ENCODE results near the gene ERBIN. TPM values are rescaled to one million over a fixed set of nuclear protein-coding genes. Genes with fewer than 3 reads are reported as not detected.

Gene ERBIN
- total and polyA plus RNA-seq, 2 experiments from 2014 or later: 15.6 to 26.4 TPM

DNA sequence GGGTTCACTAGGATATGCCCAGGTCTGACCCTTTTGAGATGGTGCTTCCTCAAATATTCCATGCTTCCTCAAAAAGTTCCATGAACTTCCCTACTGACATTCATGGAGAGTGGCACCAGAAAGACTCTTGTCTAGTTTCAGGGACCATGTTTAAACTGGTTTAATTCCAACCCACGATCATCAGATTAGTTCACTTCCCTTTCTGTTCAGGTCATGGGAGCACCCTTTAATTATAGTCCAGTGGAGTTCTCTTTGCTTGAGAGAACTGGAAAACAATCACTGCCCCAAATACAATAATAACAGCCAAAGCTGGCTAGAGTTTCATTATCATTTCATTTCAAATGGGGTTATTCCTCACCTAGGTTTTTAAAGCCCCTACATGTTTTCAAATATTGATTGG is 9.7 kb upstream of the ERBIN start (continued):
- TF ChIP-seq, protein P1, sequence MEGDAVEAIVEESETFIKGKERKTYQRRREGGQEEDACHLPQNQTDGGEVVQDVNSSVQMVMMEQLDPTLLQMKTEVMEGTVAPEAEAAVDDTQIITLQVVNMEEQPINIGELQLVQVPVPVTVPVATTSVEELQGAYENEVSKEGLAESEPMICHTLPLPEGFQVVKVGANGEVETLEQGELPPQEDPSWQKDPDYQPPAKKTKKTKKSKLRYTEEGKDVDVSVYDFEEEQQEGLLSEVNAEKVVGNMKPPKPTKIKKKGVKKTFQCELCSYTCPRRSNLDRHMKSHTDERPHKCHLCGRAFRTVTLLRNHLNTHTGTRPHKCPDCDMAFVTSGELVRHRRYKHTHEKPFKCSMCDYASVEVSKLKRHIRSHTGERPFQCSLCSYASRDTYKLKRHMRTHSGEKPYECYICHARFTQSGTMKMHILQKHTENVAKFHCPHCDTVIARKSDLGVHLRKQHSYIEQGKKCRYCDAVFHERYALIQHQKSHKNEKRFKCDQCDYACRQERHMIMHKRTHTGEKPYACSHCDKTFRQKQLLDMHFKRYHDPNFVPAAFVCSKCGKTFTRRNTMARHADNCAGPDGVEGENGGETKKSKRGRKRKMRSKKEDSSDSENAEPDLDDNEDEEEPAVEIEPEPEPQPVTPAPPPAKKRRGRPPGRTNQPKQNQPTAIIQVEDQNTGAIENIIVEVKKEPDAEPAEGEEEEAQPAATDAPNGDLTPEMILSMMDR (conservative IDR thresholded peaks at IDR 0.05; ENCODE audit: low read depth in 2 of 2): no peak
- no peak for TF ChIP-seq ZNF114 (CRISPR knock-in tag; IDR thresholded peaks at IDR 0.05)
- no peak for TF ChIP-seq CREB1 (CRISPR knock-in tag; IDR thresholded peaks at IDR 0.05; ENCODE audit: low read depth)

- no peaks in the 10 kb centered on the region for H3K9me2 ChIP-seq (ENCODE audit: insufficient read depth)
- Mint-ChIP-seq H3K36me3 (ENCODE audit: low read depth) (no peaks in the 10 kb centered on the region; the same call in 2 of the 3 replicates), H3K9me3 (no peaks in the 10 kb centered on the region; the same call in 2 of the 3 replicates), H3K4me1 (peaks cover 5% of the 10 kb centered on the region; the same call in 2 of the 3 replicates), H3K27me3 (ENCODE audit: insufficient read depth, low read depth, poor library complexity) (peaks cover 14% of the 10 kb centered on the region), H3K4me3 (no peak overlapping the region), H3K27ac (no peak overlapping the region)
- no peaks in the 10 kb centered on the region for H3K4me1 ChIP-seq (ENCODE audit: insufficient read depth)
- no peaks in the 10 kb centered on the region for H3F3A ChIP-seq (replicated peaks; ENCODE audit: low read depth)
- H2AFZ ChIP-seq: no peak overlapping the region
- no peak overlapping the region for H3K27ac ChIP-seq (ENCODE audit: low read depth)
- ATAC-seq: no peak
- H4K20me1 ChIP-seq (replicated peaks; ENCODE audit: insufficient read depth): no peaks in the 10 kb centered on the region
- H3K4me3 ChIP-seq: no peak overlapping the region
- H3K4me2 ChIP-seq: no peak overlapping the region
- no peak for DNase-seq (ENCODE audit: low spot score)
- H3K27me3 ChIP-seq (ENCODE audit: insufficient read depth): peaks cover 18% of the 10 kb centered on the region
- no peaks in the 10 kb centered on the region for H3K36me3 ChIP-seq (ENCODE audit: insufficient read depth)
- no peaks in the 10 kb centered on the region for H3K79me2 ChIP-seq (replicated peaks; ENCODE audit: insufficient read depth)
- TF ChIP-seq REST (IDR thresholded peaks at IDR 0.05; ENCODE audit: unreplicated experiment) (no peak), EZH2phosphoT487 (IDR thresholded peaks at IDR 0.05; ENCODE audit: unreplicated experiment) (no peak), ZNF331 (CRISPR knock-in tag; IDR thresholded peaks at IDR 0.05; ENCODE audit: low read depth) (no peak), POLR2AphosphoS5 (IDR thresholded peaks at IDR 0.05; ENCODE audit: low read depth) (no peak), EZH2 (IDR thresholded peaks at IDR 0.05; ENCODE audit: low read depth, unreplicated experiment) (no peak), CREB1 (CRISPR knock-in tag; IDR thresholded peaks at IDR 0.05; ENCODE audit: low read depth) (no peak), ETS1 (IDR thresholded peaks at IDR 0.05) (no peak), JUNB (IDR thresholded peaks at IDR 0.05; ENCODE audit: unreplicated experiment) (no peak), ZNF114 (CRISPR knock-in tag; IDR thresholded peaks at IDR 0.05) (no peak), STAT1 (IDR thresholded peaks at IDR 0.05; ENCODE audit: unreplicated experiment) (no peak), NANOG (IDR thresholded peaks at IDR 0.05; ENCODE audit: borderline replicate concordance) (no peak)
- TF ChIP-seq, protein P1 (conservative IDR thresholded peaks at IDR 0.05; ENCODE audit: low read depth in 2 of 2): no peak
Measured at GRCh38 chr5:65919773-65920172, 6.6 kb upstream of the ERBIN start.
